ENCODE data around the gene NCOA6. TPM values are rescaled to one million over a fixed set of nuclear protein-coding genes. Genes with fewer than 3 reads are reported as not detected.
A peak's percentile ranks its signal among the peaks of the same experiment; 100 is the strongest.

The NCOA6 gene
- 26.7 and 35.1 TPM in 2 replicates for total RNA-seq (2021)
- Bru-seq, nascent RNA, result percentile 88 among the genes with signal in this experiment
- percentile 85 among the genes with signal in this experiment for BruChase-seq, experiment 1, labeled RNA remaining after a 2-hour chase
- percentile 83 among the genes with signal in this experiment for BruChase-seq, experiment 2, labeled RNA remaining after a 6-hour chase
- long read RNA-seq, partial matches to known transcripts, result 10 of 53 reads
- long read RNA-seq, other reads (novel, unspliced or antisense), result 43 of 53 reads

DNA sequence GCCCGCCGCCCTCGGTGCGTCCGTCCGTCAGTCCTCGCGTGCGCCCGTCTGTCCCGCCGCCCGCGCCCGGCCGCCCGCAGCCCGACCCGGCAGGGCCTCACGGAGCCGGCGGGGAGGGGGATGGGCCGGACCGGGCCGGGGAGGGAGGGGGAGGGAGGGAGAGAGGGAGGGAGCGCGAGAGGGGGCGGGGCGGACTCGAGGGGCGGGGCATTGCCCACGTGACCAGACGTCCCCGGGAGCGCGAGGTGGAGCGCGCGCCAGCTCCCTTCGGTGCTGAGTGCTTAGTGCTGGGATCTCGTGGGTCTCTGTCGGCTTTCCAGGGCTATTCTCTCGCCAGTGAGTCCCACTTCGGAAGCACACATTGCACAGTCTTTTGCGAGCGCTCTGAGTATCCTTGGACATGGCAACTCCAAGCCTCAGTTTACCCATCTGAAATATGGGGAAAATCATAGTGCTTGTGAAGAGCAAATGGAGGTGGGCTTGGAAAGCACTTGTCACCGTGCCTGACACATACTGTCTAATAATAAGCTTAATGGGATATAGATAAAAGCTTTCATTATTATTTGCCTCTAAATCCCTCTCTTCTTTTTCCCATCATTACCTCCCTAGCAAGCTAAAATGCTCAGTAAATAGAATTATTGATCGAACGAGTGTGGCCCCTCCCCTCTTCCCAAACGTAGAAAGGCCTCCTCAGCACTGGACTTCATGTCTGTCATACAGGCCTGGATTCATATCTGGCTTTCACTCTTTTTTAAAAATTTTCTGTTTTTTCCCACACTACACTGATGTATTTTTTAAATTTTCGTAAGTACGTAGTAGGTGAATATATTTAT lies at the start of gene NCOA6:
NCOA6 (minus strand) TSS at position 122 of the 833 bp plus-strand sequence. CDS start 43,296 bp downstream, outside the sequence.
- H2AFZ ChIP-seq, result peak within 1 kb of the TSS; percentile 83
- peak within 1 kb of the TSS; percentile 54 for H3K27ac ChIP-seq
- BruUV-seq (replicated peaks), result TSS peak; percentile 53
- H3K79me2 ChIP-seq (ENCODE audit: low read depth), result peaks cover 42% of the 10 kb centered on the region
- no peaks in the 10 kb centered on the region for H3K9me2 ChIP-seq (ENCODE audit: insufficient read depth)
- peak in 1 of 2 experiments; percentile 81 for DNase-seq
- CTCF ChIA-PET, result interaction anchor here (1.2 kb wide), 1 partner anchor 271 kb away, joined by 3 read pairs; no protein-coding TSS in a partner anchor
- peak within 1 kb of the TSS; percentile 96 for H3K4me2 ChIP-seq
- peaks cover 24% of the 10 kb centered on the region for H3K4me1 ChIP-seq (replicated peaks; ENCODE audit: insufficient read depth)
- peaks cover 37% of the 10 kb centered on the region for H4K20me1 ChIP-seq (ENCODE audit: insufficient read depth)
- no peaks in the 10 kb centered on the region for H3K36me3 ChIP-seq (ENCODE audit: low read depth)
- H3K27me3 ChIP-seq (ENCODE audit: insufficient read depth, low read depth), result no peaks in the 10 kb centered on the region
- POLR2A ChIA-PET (ENCODE audit: unreplicated experiment), result interaction anchor here (0.5 to 0.7 kb wide), 4 partner anchors 22 to 917 kb away, joined by 3 to 9 read pairs (median 4); partner anchors contain the start of gene EDEM2
- intact Hi-C loops (cut with micrococcal nuclease; ENCODE audit: unreplicated experiment), result no loop called here
- H3K4me3 ChIP-seq, result peak within 1 kb of the TSS; percentile 98
- H3F3A ChIP-seq (ENCODE audit: insufficient read depth, low read depth), result peaks cover 22% of the 10 kb centered on the region
- TF ChIP-seq EZH2 (IDR thresholded peaks at IDR 0.05; ENCODE audit: low read depth) (no peak), CTCF (conservative IDR thresholded peaks at IDR 0.05) (no peak)
- H3K9me3 ChIP-seq (ENCODE audit: insufficient read depth, low read depth), result no peaks in the 10 kb centered on the region

- H2AFZ ChIP-seq, result no peak overlapping the region
- peaks cover 5% of the 10 kb centered on the region; the same call in 1 of the 2 replicates for H3F3A ChIP-seq (ENCODE audit: insufficient read depth, low read depth)
- no peaks in the 10 kb centered on the region for H3K9me3 ChIP-seq (ENCODE audit: insufficient read depth, low read depth)
- TF ChIP-seq EZH2 (IDR thresholded peaks at IDR 0.05; ENCODE audit: low read depth), result no peak
- TF ChIP-seq CTCF (conservative IDR thresholded peaks at IDR 0.05), result peak; percentile 93
- no peaks in the 10 kb centered on the region for H3K9me2 ChIP-seq (ENCODE audit: insufficient read depth)
- ChIA-PET CTCF (interaction anchor here (0.8 to 1.3 kb wide), 6 partner anchors 10 to 336 kb away, joined by 3 to 9 read pairs (median 4); partner anchors contain the start of genes GSS, MYH7B and TRPC4AP), POLR2A (ENCODE audit: unreplicated experiment) (interaction anchor here (0.5 to 1.1 kb wide), 3 partner anchors 81 to 272 kb away, joined by 4 to 10 read pairs (median 4); partner anchors contain the start of genes GSS and MYH7B)
- no peaks in the 10 kb centered on the region for H3K27me3 ChIP-seq (ENCODE audit: insufficient read depth, low read depth)
- peak; percentile 66 to 81 for DNase-seq
- no peak overlapping the region for H3K4me2 ChIP-seq
- 0 out of 2 replicates have a peak overlapping the region, but pooled peaks have one; percentile 83 for H3K27ac ChIP-seq
- no peak overlapping the region for H3K4me3 ChIP-seq
- intact Hi-C loops (cut with micrococcal nuclease; ENCODE audit: unreplicated experiment), result loop anchor here (1.0 to 10.0 kb wide), 4 partner anchors 42 to 395 kb away; no protein-coding TSS in a partner anchor
- H3K79me2 ChIP-seq (ENCODE audit: low read depth), result peaks cover 23% of the 10 kb centered on the region
- H4K20me1 ChIP-seq (ENCODE audit: insufficient read depth), result 0 out of 2 replicates have a peak, but pooled peaks cover 6% of the 10 kb centered on the region
- H3K36me3 ChIP-seq (ENCODE audit: low read depth), result no peaks in the 10 kb centered on the region
- H3K4me1 ChIP-seq (replicated peaks; ENCODE audit: insufficient read depth), result peaks cover 26% of the 10 kb centered on the region
- BruUV-seq (replicated peaks), result no TSS peak
Observed at GRCh38 chr20:34874094-34874654, 48.7 kb upstream of the NCOA6 start.

Data from PC-9 (cell line).